Osteoblast (primary cell): ENCODE measurements around the gene FOXK1. TPM values are rescaled to one million over a fixed set of nuclear protein-coding genes. Genes with fewer than 3 reads are reported as not detected.
A peak's percentile ranks its signal among the peaks of the same experiment; 100 is the strongest.

ENCODE experiments used
- DNase-seq: peaks from one replicate; pipeline ENCODE4 v3.0.0; 2011; ENCODE audit warnings: low spot score, mixed read lengths; ENCODE audit not compliant: insufficient read length; ENCODE audit errors: missing footprints
- H2AFZ ChIP-seq: 2 replicates; pipeline ENCODE4 v1.6.0; 2011; ENCODE audit warnings: mild to moderate bottlenecking, low read length
- H3K27ac ChIP-seq: 2 replicates; pipeline ENCODE4 v1.5.1; 2011; ENCODE audit warnings: mild to moderate bottlenecking, low read depth, low read length, moderate library complexity
- H3K27me3 ChIP-seq: 2 replicates; pipeline ENCODE4 v1.6.0; 2012; ENCODE audit warnings: mild to moderate bottlenecking, control low read depth, inconsistent platforms, low read length, moderate library complexity; ENCODE audit not compliant: insufficient read depth
- H3K36me3 ChIP-seq: 2 replicates; pipeline ENCODE4 v1.5.1; 2011; ENCODE audit warnings: mild to moderate bottlenecking, low read length, control low read depth, moderate library complexity; ENCODE audit not compliant: insufficient read depth
- H3K4me1 ChIP-seq: 2 replicates; pipeline ENCODE4 v1.5.1; 2011; ENCODE audit warnings: mild to moderate bottlenecking, low read length, control low read depth, moderate library complexity; ENCODE audit not compliant: insufficient read depth
- H3K4me2 ChIP-seq: 2 replicates; pipeline ENCODE4 v1.6.0; 2011; ENCODE audit warnings: mild to moderate bottlenecking, low read length; ENCODE audit not compliant: insufficient read depth
- H3K4me3 ChIP-seq: fragments of 200-600 bp; sonication (generic); 3 replicates; pipeline ENCODE4 v1.5.1; 2012; ENCODE audit warnings: mild to moderate bottlenecking, low read length, inconsistent platforms; ENCODE audit not compliant: insufficient read depth
- H3K79me2 ChIP-seq: 2 replicates; pipeline ENCODE4 v1.6.0; 2012; ENCODE audit warnings: mild to moderate bottlenecking, low read length, control low read depth, inconsistent platforms; ENCODE audit not compliant: insufficient read depth
- H3K9me3 ChIP-seq: 2 replicates; pipeline ENCODE4 v1.5.1; 2011; ENCODE audit warnings: low read depth, low read length, control low read depth
- H4K20me1 ChIP-seq: 2 replicates; pipeline ENCODE4 v1.6.0; 2012; ENCODE audit warnings: mild to moderate bottlenecking, low read length, control low read depth; ENCODE audit not compliant: insufficient read depth
- total RNA-seq: library from RNA; depleted of rRNA; stranded (reverse); fragments of >200 nt; gene quantifications from 2 replicates; pipeline ENCODE4 v1.2.3, GENCODE V29; 2012
- TF ChIP-seq, protein P1 (sequence below): IDR thresholded peaks from 2 replicates; pipeline ENCODE4 v1.5.1; 2011; ENCODE audit warnings: mild to moderate bottlenecking, low read depth, low read length, moderate library complexity; ENCODE audit errors: extremely low read depth

FOXK1 gene
- total RNA-seq, 1 donor = 31.8 TPM

DNA sequence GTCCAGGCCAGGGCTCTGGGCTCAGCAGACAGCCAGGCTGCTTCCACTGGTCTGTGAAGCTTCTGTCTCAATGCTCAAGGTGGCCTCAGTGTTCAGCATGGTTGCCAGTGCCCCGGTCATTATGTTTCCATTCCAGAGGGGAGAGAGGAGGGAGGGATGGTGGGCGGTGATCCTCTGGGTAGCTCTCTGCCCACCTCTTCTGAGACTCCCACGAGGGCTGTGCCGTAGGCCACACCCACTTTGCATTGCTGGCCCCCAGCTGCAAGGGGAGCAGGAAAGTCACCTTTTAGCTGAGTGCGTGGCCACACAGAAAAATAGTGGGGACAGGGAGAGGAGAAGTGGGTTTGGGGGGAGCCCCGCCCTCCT is 42.5 kb downstream of the FOXK1 start:
- Histone ChIP-seq H3K4me1 (peaks cover 9% of the 10 kb centered on the region), H4K20me1 (peaks cover 22% of the 10 kb centered on the region), H3K9me3 (no peaks in the 10 kb centered on the region)

DNA sequence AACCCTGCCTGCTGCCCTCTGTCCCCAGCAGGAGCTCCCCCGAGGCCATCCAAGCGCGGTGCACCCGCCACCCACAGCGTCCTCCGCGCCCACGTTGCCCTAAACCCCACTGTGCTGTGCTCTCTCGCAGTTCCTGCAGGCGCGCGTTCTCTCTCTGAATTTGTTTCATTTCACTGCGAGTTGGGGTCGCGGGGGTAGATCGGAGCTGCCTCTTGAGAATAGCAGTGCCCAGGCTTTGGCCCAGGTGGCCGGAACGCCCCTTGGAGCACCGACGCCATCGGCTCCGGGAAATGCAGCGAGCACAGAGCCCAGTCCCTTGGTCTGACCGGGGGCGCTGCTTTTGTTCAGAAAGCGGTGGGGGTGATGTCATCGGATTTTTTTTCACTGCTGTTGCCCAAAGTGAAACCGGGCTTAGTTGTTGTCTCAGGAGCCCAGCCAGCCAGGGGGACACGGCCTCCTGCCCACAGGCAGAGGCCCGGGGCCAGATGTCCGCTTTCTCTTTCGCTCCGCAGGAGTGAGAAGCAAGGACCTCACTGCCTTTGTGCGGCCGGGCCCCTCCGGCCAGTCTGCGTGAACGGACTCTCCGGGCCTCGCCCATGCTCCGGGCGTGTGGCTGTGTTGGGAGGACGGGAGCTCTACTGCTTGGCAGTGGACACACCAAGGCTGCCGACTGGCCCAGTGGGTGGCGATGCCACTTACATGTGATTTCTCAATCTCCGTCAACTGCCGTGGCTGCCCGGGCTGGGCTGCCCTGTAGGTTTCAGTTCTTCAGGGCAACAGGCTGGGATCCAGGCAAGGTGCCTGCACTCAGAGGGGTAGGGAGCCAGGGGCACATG is 43.1 kb downstream of the FOXK1 start:
- H3K27me3 ChIP-seq = no peaks in the 10 kb centered on the region
- peak overlapping the region; percentile 85 for H3K27ac ChIP-seq
- TF ChIP-seq, protein P1, sequence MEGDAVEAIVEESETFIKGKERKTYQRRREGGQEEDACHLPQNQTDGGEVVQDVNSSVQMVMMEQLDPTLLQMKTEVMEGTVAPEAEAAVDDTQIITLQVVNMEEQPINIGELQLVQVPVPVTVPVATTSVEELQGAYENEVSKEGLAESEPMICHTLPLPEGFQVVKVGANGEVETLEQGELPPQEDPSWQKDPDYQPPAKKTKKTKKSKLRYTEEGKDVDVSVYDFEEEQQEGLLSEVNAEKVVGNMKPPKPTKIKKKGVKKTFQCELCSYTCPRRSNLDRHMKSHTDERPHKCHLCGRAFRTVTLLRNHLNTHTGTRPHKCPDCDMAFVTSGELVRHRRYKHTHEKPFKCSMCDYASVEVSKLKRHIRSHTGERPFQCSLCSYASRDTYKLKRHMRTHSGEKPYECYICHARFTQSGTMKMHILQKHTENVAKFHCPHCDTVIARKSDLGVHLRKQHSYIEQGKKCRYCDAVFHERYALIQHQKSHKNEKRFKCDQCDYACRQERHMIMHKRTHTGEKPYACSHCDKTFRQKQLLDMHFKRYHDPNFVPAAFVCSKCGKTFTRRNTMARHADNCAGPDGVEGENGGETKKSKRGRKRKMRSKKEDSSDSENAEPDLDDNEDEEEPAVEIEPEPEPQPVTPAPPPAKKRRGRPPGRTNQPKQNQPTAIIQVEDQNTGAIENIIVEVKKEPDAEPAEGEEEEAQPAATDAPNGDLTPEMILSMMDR = no peak
- peak overlapping the region; percentile 85 for H3K4me2 ChIP-seq
- peak overlapping the region; percentile 64 for H2AFZ ChIP-seq
- H3K9me3 ChIP-seq = no peaks in the 10 kb centered on the region
- peak; percentile 99 for DNase-seq
- H3K36me3 ChIP-seq = no peaks in the 10 kb centered on the region
- H3K79me2 ChIP-seq = peaks cover 68% of the 10 kb centered on the region
- H4K20me1 ChIP-seq = peaks cover 23% of the 10 kb centered on the region
- peaks cover 9% of the 10 kb centered on the region for H3K4me1 ChIP-seq
- H3K4me3 ChIP-seq = peak overlapping the region; percentile 80

More for the DNA sequence above, 42.5 kb downstream of the FOXK1 start:
- Histone ChIP-seq H3K36me3 (no peaks in the 10 kb centered on the region), H3K79me2 (peaks cover 71% of the 10 kb centered on the region), H2AFZ (peak overlapping the region; percentile 64), H3K4me3 (peak overlapping the region; percentile 80), H3K27me3 (no peaks in the 10 kb centered on the region), H3K4me2 (peak overlapping the region; percentile 85), H3K27ac (peak overlapping the region; percentile 85)
- TF ChIP-seq, protein P1 = no peak
- DNase-seq = peak; percentile 88

DNA sequence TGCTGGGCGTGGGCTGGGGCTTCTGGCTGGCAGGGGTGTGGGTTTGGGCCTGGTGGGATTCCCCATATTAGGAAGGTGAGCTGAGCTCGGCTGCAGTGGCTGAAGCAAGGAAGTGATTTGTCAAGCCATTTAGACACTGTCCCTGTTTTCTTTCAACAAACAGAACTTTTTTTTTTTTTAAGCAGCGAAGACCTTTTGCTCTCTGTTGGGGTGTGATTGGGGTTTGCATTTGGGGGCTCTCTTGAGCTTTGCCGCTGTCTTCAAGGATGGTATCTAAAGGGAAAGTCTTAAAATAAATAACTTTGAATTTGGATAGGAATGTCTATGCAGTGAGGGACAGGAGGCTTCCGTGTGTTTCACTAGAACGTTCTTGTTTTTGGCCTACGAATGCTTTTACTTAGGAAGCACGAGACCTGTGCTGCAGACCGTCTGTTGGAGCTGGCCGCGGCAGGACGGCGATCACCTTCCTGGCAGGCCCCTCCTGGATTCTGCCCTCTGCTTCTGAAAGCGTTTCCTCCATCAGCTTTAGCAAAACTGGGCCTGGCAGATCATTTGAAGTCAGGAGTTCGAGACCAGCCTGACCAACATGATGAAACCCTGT is 43.9 kb downstream of the FOXK1 start:
- Histone ChIP-seq H3K4me3 (peak overlapping the region; percentile 80), H3K4me1 (peaks cover 9% of the 10 kb centered on the region), H3K36me3 (no peaks in the 10 kb centered on the region), H3K9me3 (no peaks in the 10 kb centered on the region), H2AFZ (no peak overlapping the region), H3K27me3 (no peaks in the 10 kb centered on the region), H4K20me1 (peaks cover 25% of the 10 kb centered on the region), H3K4me2 (peak overlapping the region; percentile 85), H3K79me2 (peaks cover 66% of the 10 kb centered on the region), H3K27ac (peak overlapping the region; percentile 85)
- peak; percentile 73 for DNase-seq
- TF ChIP-seq, protein P1 = no peak

DNA sequence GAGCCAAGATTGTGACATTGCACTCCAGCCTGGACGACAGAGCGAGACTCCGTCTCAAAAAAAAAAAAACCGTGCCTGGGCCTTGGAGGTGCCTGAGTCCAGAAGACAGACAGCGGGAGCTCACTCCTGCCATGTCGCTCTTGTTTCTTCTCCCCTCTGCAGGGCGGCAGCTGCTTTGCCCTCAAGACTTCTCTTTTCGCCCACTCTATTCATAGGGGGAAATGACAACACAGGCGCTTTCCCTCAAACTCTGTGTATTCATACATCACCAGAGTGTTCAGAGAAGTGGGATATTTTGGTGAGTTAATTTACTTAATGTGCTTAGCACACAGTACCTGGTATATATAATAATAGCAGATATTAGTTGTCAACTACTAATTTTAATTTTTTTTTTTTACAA is 44.5 kb downstream of the FOXK1 start:
- H3K36me3 ChIP-seq = no peaks in the 10 kb centered on the region
- no peak overlapping the region for H3K27ac ChIP-seq
- no peak overlapping the region for H2AFZ ChIP-seq
- no peak overlapping the region for H3K4me3 ChIP-seq
- no peak overlapping the region for H3K4me2 ChIP-seq
- peaks cover 62% of the 10 kb centered on the region for H3K79me2 ChIP-seq
- H3K4me1 ChIP-seq = peaks cover 9% of the 10 kb centered on the region
- H3K9me3 ChIP-seq = no peaks in the 10 kb centered on the region
- no peaks in the 10 kb centered on the region for H3K27me3 ChIP-seq
- H4K20me1 ChIP-seq = peaks cover 22% of the 10 kb centered on the region
- TF ChIP-seq, protein P1 = no peak
- peak; percentile 14 for DNase-seq
